Iris pigment epithelial cell (primary cell): ENCODE data around the gene ARL13A.

Source experiments
- DNase-seq: peaks from one replicate; pipeline ENCODE4 v3.0.0-alpha.2; 2011; ENCODE audit warnings: low read depth

Gene ARL13A

DNA sequence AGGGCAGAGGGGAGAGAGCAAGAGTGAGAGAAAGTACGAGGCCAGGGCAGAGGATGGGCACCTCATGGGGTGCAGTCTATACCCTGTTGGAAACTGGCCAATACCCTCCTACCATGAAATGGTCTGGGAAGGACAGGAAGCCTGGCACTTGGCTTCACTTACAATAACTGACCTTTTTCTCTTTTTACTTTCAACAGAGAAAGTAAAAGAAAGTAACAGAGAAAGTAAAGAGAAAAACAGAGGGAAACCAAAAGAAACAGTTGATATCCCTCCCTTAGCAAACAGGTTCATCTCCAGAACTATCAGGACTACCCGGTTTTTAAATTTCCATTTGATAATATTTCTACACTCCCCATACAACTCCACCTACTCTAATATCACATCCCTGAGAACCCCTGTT lies 20.6 kb downstream of the ARL13A start:
- DNase-seq: no peak

DNA sequence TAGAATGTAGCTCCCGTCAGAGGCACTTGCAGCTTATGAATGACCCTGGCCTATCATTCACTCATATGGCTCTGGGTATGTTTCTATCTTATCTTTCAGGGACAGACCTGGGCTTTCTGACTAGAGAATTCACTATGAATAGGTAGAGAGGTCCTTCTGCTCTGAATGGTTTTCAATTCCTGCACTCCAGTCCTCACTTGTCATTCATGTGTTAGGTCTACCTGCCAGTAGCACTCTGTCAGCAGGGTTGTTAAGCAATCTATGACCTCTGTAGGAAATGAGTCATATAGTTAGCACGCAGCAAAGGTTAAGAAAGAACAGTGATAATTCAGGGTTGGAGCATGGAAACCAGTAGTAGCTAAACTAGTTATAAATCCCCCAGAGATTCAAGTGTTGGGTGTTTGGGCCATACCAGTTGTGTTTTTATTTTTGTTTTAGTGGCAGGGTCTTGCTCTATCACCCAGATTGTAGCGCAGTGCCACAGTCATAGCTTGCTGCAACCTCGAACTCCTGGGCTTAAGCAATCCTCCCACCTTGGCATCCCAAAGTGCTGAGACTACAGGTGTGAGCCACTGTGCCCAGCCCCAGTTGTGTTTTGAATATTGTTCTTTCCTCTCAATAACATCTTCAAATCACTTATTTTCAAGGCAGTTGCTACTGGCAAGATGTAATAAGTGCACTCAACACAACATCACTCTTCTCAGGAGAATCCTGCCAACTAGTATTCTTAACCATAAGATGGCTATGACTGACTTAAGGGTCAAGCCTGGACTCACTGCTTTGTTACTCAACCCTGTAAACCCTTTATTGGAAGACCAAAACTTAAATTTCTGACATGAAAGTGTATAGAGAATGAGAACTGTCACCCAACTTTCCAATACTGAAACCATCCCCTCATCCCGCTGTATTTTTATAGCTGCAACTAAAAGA lies 25.1 kb downstream of the ARL13A start:
- peak; percentile 75 for DNase-seq

DNA sequence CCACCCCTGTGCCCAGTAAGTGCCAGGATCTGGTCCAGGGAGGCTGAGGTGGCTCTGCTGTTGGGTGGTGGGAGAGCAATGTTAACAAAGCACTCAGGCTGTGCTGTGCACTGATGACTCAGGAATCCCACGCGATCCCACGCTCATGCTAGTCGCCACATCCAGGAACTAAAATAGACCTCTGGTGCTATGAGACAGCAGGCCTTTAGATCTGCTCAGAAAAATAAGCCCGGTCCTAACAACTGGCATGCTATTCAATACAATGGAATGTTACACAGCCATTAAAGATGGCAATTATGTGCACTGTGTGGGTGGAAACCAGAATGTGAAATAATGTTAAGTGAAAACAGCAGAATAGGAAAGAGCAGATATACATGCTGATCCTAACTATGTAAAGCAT lies 26.0 kb downstream of the ARL13A start:
- DNase-seq: peak; percentile 93

DNA sequence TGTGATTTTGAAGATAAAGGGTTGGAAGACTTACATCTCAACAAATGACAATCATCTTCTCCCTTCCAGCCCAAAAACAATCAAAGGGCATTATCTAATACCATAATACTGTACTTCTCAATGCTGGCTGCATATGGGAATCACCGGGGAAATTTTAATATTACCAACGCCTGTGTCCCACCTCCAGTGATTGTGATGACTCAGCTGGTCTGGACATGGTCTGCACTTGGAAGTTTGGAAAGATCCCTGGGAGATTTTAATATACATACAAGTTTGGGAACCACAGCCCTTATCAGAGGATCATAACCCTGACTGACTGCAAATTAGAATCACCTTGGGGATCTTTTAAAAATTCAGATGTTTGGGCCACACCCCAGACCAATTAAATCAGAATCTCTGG lies 29.9 kb downstream of the ARL13A start:
- DNase-seq: no peak

DNA sequence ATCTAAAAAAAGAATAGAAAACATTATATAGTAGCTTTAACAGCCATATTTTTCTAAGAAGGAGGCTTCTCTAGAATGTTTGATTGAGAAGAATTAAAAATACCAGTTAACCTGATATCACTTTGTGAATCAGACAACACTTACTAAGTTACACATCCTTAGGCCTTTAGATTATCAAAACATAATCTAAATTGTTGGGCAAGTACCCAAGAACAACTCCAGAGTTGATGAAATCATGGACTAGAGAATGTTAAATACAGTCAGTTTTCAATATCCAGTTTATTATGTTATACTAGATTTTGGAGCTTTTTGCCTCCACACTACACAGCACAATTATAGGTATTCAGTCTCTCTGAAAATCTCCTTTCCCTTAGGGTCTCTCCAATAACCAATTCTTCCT lies 39.6 kb downstream of the ARL13A start:
- DNase-seq: peak; percentile 58

DNA sequence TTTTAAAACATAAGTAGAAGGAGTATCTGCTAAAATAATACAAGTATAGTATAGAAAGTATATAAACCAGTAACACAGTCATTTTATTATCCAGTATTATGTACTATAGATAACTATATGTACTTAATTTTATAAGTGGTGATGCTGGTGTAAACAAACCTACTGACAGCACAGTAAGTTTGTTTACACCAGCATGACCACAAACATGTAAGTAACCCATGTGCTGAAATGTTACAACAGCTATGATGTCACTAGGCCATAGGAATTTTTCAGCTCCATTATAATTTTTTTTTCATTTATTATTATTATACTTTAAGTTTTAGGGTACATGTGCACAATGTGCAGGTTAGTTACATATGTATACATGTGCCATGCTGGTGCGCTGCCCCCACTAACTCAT lies 42.5 kb downstream of the ARL13A start:
- peak; percentile 68 for DNase-seq

DNA sequence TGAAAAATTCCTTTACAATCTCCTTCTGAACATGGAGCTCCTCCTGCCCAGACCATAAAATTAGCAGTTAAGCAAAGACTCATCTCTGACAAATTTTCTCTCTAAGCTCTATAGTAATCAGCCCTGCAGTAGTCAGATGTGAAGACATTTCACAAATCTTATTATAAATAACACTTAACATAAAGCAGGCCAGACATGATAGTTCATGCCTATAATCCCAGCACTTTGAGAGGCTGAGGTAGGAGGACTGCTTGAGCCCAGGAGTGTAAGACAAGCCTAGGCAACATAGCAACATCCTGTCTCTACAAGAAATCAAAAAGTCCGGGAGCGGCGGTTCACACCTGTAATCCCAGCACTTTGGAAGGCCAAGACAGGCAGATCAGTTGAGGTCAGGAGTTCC lies 52.5 kb downstream of the ARL13A start:
- DNase-seq: no peak

DNA sequence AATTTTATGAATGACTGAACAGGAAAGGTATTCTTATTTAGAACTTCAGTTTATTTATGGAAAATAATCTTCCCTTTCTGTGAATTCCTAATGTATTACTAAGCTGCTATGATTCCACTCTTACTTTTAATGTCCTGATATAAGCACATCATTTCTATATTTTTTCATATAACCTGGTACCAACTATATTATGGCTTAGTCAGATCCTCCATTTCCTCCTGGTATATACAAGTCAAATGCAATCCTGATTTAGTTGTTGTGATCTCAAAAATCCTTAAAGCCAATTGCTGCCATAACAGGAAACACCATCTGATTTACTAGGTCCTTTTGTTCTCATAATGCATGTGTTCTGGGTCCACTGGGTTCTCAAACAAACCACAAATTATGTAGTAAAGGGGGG lies 55.6 kb downstream of the ARL13A start:
- peak; percentile 32 for DNase-seq

DNA sequence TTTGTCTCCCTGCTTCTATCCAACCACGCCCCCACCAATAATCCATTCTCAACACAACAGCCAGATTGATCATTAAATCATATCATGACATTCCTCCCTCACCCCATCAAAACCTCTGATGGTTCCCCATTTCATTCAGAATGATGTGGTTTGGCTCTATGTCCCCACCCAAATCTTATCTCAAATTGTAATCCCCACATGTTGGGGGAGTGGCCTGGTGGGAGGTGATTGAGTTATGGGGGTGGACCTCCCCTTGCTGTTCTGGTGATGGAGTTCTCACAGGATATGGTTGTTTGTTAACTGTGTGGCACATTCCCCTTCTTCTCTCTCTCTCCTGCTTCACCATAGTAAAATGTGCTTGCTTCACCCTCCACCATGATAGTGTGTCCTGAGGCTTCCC lies 59.1 kb downstream of the ARL13A start:
- no peak for DNase-seq

DNA sequence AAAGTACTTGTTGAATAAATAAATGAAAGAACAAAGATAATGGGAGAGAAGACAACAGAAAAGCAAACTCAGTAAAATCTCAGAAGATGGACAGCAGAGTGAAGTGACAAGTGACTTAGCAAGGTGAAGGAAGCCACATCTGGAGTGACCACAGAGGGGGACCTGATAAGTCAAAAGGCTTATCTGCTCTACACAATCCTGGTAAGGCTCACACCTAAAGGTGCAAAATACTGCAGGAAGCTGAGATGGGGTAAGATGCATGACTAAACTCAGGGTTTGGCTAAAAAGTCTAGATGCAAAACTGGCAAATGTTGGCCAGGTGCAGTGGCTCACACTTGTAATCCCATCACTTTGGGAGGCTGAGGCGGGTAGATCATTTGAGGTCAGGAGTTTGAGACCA lies 60.2 kb downstream of the ARL13A start:
- no peak for DNase-seq

DNA sequence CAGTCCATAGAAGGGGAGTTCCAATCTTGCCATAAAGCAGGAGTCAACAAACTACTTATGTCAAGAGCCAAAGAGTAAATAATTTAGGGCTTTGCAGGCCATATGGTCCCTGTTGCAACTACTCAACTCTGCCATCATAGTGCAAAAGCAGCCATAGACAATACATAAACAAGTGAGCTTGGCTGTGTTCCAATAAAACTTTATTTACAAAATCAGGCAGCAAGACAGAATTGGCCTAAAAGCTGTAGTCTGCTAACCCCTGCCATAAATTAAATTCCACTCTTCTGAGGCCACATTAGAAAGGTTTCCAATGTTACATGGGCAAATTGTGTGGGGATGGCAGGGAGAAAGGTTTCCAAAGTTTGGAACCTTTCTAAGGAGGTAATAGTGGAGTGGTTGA lies 67.7 kb downstream of the ARL13A start:
- no peak for DNase-seq

DNA sequence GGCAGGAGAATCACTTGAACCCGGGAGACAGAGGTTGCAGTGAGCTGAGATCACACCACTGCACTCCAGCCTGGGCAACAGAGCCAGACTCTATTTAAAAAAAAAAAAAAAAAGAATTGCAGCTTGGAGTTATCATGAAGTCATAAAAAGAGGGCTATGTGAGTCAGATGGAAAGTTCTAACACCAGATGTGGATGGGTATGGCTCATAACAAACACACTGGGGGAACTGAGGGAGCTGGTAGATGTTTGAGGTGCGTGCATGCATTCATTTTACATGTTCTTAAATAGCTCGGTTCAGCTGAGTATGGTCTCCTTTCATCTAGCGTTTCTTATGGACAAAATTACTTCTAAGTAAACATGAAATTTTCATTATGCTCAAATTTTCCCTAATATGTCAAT lies 70.7 kb downstream of the ARL13A start:
- DNase-seq: no peak
